ENCODE results near the gene ZFPL1. TPM values are rescaled to one million over a fixed set of nuclear protein-coding genes. Genes with fewer than 3 reads are reported as not detected.

ZFPL1 gene
- total RNA-seq, 4 donors from 2014 or later = 34.1 to 58.5 (median 41.9) TPM

DNA sequence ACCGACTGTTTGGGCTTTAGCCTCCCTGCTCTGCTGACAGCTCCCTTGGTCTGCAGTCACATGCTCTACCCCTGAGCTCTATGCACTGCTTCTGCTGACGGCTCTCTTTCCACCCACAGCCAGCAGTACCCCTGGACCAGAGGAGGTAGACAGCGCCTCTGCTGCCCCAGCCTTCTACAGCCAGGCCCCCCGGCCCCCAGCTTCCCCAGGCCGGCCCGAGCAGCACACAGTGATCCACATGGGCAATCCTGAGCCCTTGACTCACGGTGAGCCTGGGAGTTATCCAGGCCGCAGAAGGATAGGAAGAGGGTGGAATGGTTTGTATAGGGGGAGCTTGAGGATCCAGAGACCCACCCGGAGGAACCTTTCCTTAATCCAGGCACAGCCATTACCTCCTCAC lies 2.8 kb downstream of the ZFPL1 start:
- Histone ChIP-seq H3K9me3 (no peaks in the 10 kb centered on the region), H3K27me3 (no peaks in the 10 kb centered on the region), H3K27ac (no peak overlapping the region), H3K4me1 (peaks cover 16% of the 10 kb centered on the region), H3K4me3 (no peak overlapping the region), H3K36me3 (peaks cover 36% of the 10 kb centered on the region)
- 96% methylated on average over 4 of the region's 9 CpGs for WGBS
- no peak for DNase-seq (ENCODE audit: low spot score in 2 of 2)
- TF ChIP-seq POLR2AphosphoS5 (IDR thresholded peaks at IDR 0.05) (no peak), EP300 (IDR thresholded peaks at IDR 0.05) (no peak), POLR2A (IDR thresholded peaks at IDR 0.05) (no peak)
- TF ChIP-seq, protein P1, sequence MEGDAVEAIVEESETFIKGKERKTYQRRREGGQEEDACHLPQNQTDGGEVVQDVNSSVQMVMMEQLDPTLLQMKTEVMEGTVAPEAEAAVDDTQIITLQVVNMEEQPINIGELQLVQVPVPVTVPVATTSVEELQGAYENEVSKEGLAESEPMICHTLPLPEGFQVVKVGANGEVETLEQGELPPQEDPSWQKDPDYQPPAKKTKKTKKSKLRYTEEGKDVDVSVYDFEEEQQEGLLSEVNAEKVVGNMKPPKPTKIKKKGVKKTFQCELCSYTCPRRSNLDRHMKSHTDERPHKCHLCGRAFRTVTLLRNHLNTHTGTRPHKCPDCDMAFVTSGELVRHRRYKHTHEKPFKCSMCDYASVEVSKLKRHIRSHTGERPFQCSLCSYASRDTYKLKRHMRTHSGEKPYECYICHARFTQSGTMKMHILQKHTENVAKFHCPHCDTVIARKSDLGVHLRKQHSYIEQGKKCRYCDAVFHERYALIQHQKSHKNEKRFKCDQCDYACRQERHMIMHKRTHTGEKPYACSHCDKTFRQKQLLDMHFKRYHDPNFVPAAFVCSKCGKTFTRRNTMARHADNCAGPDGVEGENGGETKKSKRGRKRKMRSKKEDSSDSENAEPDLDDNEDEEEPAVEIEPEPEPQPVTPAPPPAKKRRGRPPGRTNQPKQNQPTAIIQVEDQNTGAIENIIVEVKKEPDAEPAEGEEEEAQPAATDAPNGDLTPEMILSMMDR (IDR thresholded peaks at IDR 0.05) = no peak

DNA sequence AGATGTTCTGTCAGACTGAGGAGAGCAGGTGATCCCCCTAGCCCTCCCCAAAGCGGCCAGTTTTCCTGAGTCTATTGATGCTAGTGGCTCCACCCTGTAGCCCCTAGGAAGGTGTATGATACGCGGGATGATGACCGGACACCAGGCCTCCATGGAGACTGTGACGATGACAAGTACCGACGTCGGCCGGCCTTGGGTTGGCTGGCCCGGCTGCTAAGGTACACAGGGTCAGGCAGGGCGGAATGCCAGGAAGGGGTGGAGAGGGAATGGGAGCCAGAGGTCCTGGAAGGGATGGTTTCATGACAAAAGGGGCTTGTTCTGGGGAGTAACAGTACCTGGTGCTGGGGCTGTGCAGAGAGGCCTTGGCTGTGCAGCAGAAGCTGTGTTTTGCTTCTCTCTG lies 3.2 kb downstream of the ZFPL1 start:
- WGBS = 92% methylated on average over 11 of the region's 11 CpGs
- H3K4me1 ChIP-seq = peaks cover 16% of the 10 kb centered on the region
- no peak for TF ChIP-seq EP300 (IDR thresholded peaks at IDR 0.05)
- no peak overlapping the region for H3K27ac ChIP-seq
- no peak overlapping the region for H3K4me3 ChIP-seq
- no peaks in the 10 kb centered on the region for H3K9me3 ChIP-seq
- H3K36me3 ChIP-seq = peaks cover 36% of the 10 kb centered on the region
- DNase-seq (ENCODE audit: low spot score in 2 of 2) = no peak
- no peaks in the 10 kb centered on the region for H3K27me3 ChIP-seq

GRCh38 chr11:65087827-65088226 lies 3.8 kb downstream of the ZFPL1 start:
- Histone ChIP-seq H3K4me3 (no peak overlapping the region), H3K27me3 (no peaks in the 10 kb centered on the region), H3K36me3 (peaks cover 36% of the 10 kb centered on the region), H3K27ac (no peak overlapping the region), H3K9me3 (no peaks in the 10 kb centered on the region), H3K4me1 (peaks cover 16% of the 10 kb centered on the region)
- no peak for TF ChIP-seq EP300 (IDR thresholded peaks at IDR 0.05)
- TF ChIP-seq, protein P1 (IDR thresholded peaks at IDR 0.05) = no peak
- no peak for TF ChIP-seq POLR2A (IDR thresholded peaks at IDR 0.05)
- no peak for TF ChIP-seq POLR2AphosphoS5 (IDR thresholded peaks at IDR 0.05)
- no CpG with 5 or more reads among the region's 15 CpGs for WGBS
- no peak for DNase-seq (ENCODE audit: low spot score in 2 of 2)

- 90% methylated on average over 3 of the region's 4 CpGs for WGBS
- TF ChIP-seq POLR2A (IDR thresholded peaks at IDR 0.05) (no peak), POLR2AphosphoS5 (IDR thresholded peaks at IDR 0.05) (no peak), EP300 (IDR thresholded peaks at IDR 0.05) (no peak)
- TF ChIP-seq, protein P1 (IDR thresholded peaks at IDR 0.05) = no peak
Observed at GRCh38 chr11:65089621-65090020, 5.6 kb downstream of the ZFPL1 start.

GRCh38 chr11:65090628-65091027 lies 6.6 kb downstream of the ZFPL1 start:
- Histone ChIP-seq H3K27me3 (no peaks in the 10 kb centered on the region), H3K36me3 (peaks cover 36% of the 10 kb centered on the region), H3K9me3 (no peaks in the 10 kb centered on the region), H3K4me3 (no peak overlapping the region), H3K27ac (no peak overlapping the region), H3K4me1 (peaks cover 2% of the 10 kb centered on the region)
- TF ChIP-seq POLR2AphosphoS5 (IDR thresholded peaks at IDR 0.05) (no peak), EP300 (IDR thresholded peaks at IDR 0.05) (no peak), POLR2A (IDR thresholded peaks at IDR 0.05) (no peak)
- TF ChIP-seq, protein P1 (IDR thresholded peaks at IDR 0.05) = no peak
- 89% methylated on average over 4 of the region's 4 CpGs for WGBS
- DNase-seq (ENCODE audit: low spot score in 2 of 2) = no peak

More at GRCh38 chr11:65089621-65090020, 5.6 kb downstream of the ZFPL1 start:
- H3K27ac ChIP-seq = no peak overlapping the region
- H3K36me3 ChIP-seq = peaks cover 36% of the 10 kb centered on the region
- H3K4me1 ChIP-seq = peaks cover 8% of the 10 kb centered on the region
- H3K27me3 ChIP-seq = no peaks in the 10 kb centered on the region
- H3K9me3 ChIP-seq = no peaks in the 10 kb centered on the region
- no peak for DNase-seq (ENCODE audit: low spot score in 2 of 2)
- no peak overlapping the region for H3K4me3 ChIP-seq

DNA sequence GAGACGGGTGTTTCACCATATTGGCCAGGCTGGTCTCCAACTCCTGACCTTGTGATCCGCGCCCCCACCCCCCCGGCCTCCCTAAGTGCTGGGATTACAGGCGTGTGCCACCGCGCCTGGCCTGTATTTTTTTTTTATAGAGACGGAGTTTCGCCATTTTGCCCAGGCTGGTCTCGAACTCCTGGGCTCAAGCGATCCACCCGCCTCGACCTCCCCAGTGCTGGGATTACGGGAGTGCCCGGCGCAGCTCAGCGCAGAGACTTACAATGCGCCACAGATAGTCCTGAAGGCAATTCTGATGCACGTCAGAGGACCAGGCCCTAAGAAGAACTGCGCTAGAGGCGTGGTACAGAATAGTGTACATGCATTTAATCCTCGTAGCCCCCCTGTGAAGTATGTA lies 11.4 kb downstream of the ZFPL1 start:
- no peaks in the 10 kb centered on the region for H3K36me3 ChIP-seq
- peaks cover 28% of the 10 kb centered on the region for H3K4me1 ChIP-seq
- peak overlapping the region; percentile 91 for H3K27ac ChIP-seq
- H3K27me3 ChIP-seq = no peaks in the 10 kb centered on the region
- peak overlapping the region; percentile 95 for H3K4me3 ChIP-seq
- no peak for TF ChIP-seq EP300 (IDR thresholded peaks at IDR 0.05)
- TF ChIP-seq POLR2A (IDR thresholded peaks at IDR 0.05) = no peak
- no peak for TF ChIP-seq POLR2AphosphoS5 (IDR thresholded peaks at IDR 0.05)
- TF ChIP-seq, protein P1 (IDR thresholded peaks at IDR 0.05) = no peak
- 77% methylated on average over 22 of the region's 22 CpGs for WGBS
- no peak for DNase-seq (ENCODE audit: low spot score in 2 of 2)
- no peaks in the 10 kb centered on the region for H3K9me3 ChIP-seq
